ENCODE results near the gene CYP8B1. TPM values are rescaled to one million over a fixed set of nuclear protein-coding genes. Genes with fewer than 3 reads are reported as not detected.
A peak's percentile ranks its signal among the peaks of the same experiment; 100 is the strongest.

Gene CYP8B1
- total and polyA plus RNA-seq, 2 of the 13 experiments (the other 11 are each of a cell fraction or from before 2014, with no cell fraction given), result 0.58 to 2.0 TPM

DNA sequence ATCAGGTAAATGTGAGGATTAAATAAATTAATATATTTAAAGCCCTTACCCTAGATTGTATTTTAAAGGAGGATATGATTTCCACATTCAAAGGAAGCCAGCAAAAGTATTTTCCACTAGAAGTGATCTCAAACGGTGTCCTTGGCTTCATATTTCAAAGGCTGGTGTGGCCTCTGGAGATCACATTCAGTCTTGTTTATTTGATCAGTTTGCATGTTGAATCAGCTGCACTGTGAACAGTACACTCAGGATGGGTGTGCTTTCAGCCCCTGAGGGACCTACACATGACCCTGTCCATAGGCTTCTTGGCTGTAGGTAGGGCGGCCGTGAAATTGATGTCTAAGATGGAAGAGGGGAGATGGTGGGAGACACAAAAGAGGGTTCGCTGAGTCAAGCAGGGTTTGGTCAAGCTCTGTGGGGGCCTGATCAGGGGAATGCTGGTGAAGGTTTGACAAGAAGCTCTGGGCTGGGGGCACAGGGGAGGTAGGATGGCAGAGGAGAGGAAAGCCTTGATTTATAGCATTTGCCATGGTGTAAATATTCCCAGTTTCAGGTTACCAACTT is 21.9 kb downstream of the CYP8B1 start (continued):
- TF ChIP-seq, protein P1, sequence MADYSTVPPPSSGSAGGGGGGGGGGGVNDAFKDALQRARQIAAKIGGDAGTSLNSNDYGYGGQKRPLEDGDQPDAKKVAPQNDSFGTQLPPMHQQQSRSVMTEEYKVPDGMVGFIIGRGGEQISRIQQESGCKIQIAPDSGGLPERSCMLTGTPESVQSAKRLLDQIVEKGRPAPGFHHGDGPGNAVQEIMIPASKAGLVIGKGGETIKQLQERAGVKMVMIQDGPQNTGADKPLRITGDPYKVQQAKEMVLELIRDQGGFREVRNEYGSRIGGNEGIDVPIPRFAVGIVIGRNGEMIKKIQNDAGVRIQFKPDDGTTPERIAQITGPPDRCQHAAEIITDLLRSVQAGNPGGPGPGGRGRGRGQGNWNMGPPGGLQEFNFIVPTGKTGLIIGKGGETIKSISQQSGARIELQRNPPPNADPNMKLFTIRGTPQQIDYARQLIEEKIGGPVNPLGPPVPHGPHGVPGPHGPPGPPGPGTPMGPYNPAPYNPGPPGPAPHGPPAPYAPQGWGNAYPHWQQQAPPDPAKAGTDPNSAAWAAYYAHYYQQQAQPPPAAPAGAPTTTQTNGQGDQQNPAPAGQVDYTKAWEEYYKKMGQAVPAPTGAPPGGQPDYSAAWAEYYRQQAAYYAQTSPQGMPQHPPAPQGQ (CRISPR knock-in tag; IDR thresholded peaks at IDR 0.05; ENCODE audit: borderline replicate concordance), result no peak
- TF ChIP-seq BHLHE40 (IDR thresholded peaks at IDR 0.05; ENCODE audit: low read length) (peak; percentile 68), ZNF788 (CRISPR knock-in tag; IDR thresholded peaks at IDR 0.05; ENCODE audit: borderline replicate concordance) (peak; percentile 30; the same call in 1 of the 2 replicates), ZNF136 (CRISPR knock-in tag; IDR thresholded peaks at IDR 0.05; ENCODE audit: low read depth) (no peak), IRF2 (CRISPR knock-in tag; IDR thresholded peaks at IDR 0.05) (peak; percentile 83), ZNF205 (CRISPR knock-in tag; IDR thresholded peaks at IDR 0.05) (no peak; the same call in 1 of the 2 replicates), ZNF296 (CRISPR knock-in tag; conservative IDR thresholded peaks at IDR 0.05) (no peak), ZFAT (CRISPR knock-in tag; conservative IDR thresholded peaks at IDR 0.05) (no peak), ZNF549 (CRISPR knock-in tag; IDR thresholded peaks at IDR 0.05) (no peak), POLR2G (IDR thresholded peaks at IDR 0.05; ENCODE audit: low read depth, low read length) (peak; percentile 42; the same call in 1 of the 2 replicates), ZNF350 (CRISPR knock-in tag; IDR thresholded peaks at IDR 0.05; ENCODE audit: borderline replicate concordance, low read depth) (peak; percentile 70; the same call in 1 of the 2 replicates), PTBP1 (IDR thresholded peaks at IDR 0.05; ENCODE audit: low read depth, low read length, poor library complexity, severe bottlenecking) (no peak), MAFG (CRISPR knock-in tag; IDR thresholded peaks at IDR 0.05) (no peak), ZNF790 (CRISPR knock-in tag; IDR thresholded peaks at IDR 0.05; ENCODE audit: borderline replicate concordance) (no peak), ZNF317 (CRISPR knock-in tag; IDR thresholded peaks at IDR 0.05) (no peak), ESRRA (CRISPR knock-in tag; IDR thresholded peaks at IDR 0.05; ENCODE audit: low read depth) (peak; percentile 62; the same call in 1 of the 2 replicates), ZNF546 (CRISPR knock-in tag; conservative IDR thresholded peaks at IDR 0.05) (no peak), ZFP82 (CRISPR knock-in tag; IDR thresholded peaks at IDR 0.05; ENCODE audit: borderline replicate concordance) (no peak), ZNF121 (CRISPR knock-in tag; IDR thresholded peaks at IDR 0.05) (0 out of 2 replicates have a peak, but pooled peaks have one; percentile 18)
- TF ChIP-seq, protein P2, sequence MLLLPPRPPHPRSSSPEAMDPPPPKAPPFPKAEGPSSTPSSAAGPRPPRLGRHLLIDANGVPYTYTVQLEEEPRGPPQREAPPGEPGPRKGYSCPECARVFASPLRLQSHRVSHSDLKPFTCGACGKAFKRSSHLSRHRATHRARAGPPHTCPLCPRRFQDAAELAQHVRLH (CRISPR knock-in tag; IDR thresholded peaks at IDR 0.05; ENCODE audit: borderline replicate concordance, low read depth), result peak; percentile 56; the same call in 1 of the 2 replicates
- TF ChIP-seq, protein P3, sequence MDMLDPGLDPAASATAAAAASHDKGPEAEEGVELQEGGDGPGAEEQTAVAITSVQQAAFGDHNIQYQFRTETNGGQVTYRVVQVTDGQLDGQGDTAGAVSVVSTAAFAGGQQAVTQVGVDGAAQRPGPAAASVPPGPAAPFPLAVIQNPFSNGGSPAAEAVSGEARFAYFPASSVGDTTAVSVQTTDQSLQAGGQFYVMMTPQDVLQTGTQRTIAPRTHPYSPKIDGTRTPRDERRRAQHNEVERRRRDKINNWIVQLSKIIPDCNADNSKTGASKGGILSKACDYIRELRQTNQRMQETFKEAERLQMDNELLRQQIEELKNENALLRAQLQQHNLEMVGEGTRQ (IDR thresholded peaks at IDR 0.05; ENCODE audit: low read depth, low read length), result no peak
- TF ChIP-seq, protein P3 (CRISPR knock-in tag; IDR thresholded peaks at IDR 0.05; ENCODE audit: borderline replicate concordance), result no peak
- TF ChIP-seq, protein P4, sequence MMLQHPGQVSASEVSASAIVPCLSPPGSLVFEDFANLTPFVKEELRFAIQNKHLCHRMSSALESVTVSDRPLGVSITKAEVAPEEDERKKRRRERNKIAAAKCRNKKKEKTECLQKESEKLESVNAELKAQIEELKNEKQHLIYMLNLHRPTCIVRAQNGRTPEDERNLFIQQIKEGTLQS (CRISPR knock-in tag; IDR thresholded peaks at IDR 0.05), result 0 out of 2 replicates have a peak, but pooled peaks have one; percentile 42
- TF ChIP-seq, protein P5, sequence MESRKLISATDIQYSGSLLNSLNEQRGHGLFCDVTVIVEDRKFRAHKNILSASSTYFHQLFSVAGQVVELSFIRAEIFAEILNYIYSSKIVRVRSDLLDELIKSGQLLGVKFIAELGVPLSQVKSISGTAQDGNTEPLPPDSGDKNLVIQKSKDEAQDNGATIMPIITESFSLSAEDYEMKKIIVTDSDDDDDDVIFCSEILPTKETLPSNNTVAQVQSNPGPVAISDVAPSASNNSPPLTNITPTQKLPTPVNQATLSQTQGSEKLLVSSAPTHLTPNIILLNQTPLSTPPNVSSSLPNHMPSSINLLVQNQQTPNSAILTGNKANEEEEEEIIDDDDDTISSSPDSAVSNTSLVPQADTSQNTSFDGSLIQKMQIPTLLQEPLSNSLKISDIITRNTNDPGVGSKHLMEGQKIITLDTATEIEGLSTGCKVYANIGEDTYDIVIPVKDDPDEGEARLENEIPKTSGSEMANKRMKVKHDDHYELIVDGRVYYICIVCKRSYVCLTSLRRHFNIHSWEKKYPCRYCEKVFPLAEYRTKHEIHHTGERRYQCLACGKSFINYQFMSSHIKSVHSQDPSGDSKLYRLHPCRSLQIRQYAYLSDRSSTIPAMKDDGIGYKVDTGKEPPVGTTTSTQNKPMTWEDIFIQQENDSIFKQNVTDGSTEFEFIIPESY (CRISPR knock-in tag; IDR thresholded peaks at IDR 0.05), result peak; percentile 40; the same call in 1 of the 2 replicates

Data from HepG2 (cell line).